H54 (cell line): Measurements from ENCODE around the gene RAP2A.

Experiments
- DNase-seq: peaks from one replicate; pipeline ENCODE4 v3.0.0; 2011; ENCODE audit warnings: low spot score, mixed read lengths; ENCODE audit not compliant: insufficient read length
- FAIRE-seq: peaks from 3 replicates; lab custom pipeline; 2011; peaks lifted over from hg19 to GRCh38; lab: Jason Lieb, UNC
- POLR2A ChIP-seq: IDR thresholded peaks from 2 replicates; pipeline ENCODE4 v1.6.1; 2011; ENCODE audit warnings: low read depth, mild to moderate bottlenecking, low read length

RAP2A gene

DNA sequence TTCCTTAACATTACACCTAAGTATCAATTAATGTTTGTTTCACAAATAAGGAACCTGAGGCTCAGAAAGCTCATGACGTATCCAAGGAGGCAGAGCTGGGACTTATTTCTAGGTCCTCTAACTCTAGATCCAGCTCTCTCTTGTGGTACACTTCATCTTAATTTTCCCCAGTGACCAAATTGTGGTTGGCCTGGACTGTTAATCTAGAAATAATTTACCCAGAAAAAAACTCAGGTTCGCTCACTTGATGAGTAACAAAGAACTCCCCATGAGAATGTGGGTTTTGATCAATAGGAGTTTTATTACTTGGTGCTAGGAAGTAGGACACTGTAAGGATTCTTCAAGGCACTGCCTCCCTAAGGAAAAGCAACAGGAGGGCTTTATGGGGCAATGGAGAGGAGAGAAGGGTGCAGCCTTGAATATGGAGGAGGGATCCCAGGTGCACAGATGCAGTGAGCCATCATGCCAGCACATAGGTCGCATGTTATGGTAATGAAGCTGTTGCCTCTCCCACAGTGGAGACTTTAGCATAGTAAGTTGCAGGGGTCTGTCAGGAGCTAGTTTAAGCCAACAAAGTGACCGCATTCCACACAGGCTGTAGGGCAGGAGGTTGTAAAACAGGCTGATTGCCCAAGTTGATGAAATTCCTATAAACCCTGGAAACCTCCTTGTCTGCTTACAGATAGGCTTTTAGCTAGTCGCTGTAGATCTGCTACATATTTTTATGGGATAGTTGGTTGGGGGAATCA lies 14.7 kb downstream of the RAP2A start:
- DNase-seq (no peak), FAIRE-seq (no peak)
- no peak for TF ChIP-seq POLR2A

GRCh38 chr13:97454699-97455098 lies 20.7 kb downstream of the RAP2A start:
- no peak for DNase-seq
- TF ChIP-seq POLR2A: no peak
- no peak for FAIRE-seq

- no peak for TF ChIP-seq POLR2A
- FAIRE-seq (no peak), DNase-seq (no peak)
These were observed 22.1 kb downstream of the RAP2A start for GRCh38 chr13:97456047-97456446.

- no peak for DNase-seq
- FAIRE-seq: peak; percentile 27
- TF ChIP-seq POLR2A: no peak
These were observed 25.3 kb downstream of the RAP2A start for GRCh38 chr13:97459215-97459777.

DNA sequence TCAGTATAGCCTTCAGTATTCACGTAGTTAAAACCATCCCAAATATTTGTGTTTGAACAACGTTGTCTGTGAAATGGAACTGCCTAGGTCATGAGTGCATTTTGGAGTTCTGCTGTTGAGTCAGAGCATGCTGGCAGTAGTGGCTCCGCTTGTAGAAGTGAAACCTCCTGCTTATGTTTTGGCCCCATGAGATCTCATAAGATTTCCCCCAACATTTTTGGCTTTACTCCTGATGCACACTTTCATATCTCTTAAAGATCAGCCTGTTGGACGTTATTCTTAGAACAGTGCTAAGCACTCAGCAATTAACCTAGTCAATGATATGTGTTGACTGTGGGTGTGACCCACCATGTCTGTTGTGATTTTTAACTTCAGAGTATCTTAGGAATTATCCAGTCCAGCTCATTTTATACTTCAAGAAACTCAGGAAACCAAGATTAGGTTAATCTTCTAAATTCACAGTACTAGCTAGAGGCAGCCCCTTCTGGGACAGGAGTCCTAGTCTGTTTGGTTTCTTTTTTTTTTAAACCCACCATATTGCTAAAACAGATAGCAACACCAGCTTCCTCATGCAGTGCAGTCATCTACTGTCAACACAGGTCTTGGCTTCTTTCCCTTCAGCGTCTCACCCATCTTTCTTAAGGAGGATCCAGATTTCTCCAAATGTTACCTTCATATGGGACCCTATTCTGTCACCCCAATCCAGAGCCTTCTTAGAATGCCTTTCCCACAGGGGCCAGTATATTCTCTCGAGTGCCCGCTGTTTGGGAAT lies 26.2 kb downstream of the RAP2A start:
- FAIRE-seq: no peak
- no peak for DNase-seq

DNA sequence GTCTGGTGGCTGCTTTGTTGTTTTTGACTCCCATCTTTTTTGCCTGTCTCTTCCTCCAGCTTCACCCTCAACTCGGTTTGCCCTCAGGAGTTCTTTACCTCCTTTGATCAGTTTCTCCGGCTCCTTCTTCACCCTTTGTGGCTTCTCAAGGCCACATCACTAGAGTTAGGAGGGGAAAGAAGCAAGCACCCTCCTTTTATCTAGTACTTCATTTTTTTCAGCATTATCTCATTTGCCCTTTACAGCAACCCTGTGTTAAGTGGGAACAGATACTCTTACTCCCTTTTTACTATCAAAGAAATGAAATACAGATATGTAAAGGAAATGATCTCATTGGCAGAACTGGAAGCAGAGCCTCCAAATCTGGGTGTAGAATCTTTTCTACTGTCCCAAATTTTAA lies 26.9 kb downstream of the RAP2A start:
- TF ChIP-seq POLR2A: no peak
- FAIRE-seq (no peak), DNase-seq (no peak)

More for the DNA sequence above, 26.2 kb downstream of the RAP2A start:
- TF ChIP-seq POLR2A: no peak

DNA sequence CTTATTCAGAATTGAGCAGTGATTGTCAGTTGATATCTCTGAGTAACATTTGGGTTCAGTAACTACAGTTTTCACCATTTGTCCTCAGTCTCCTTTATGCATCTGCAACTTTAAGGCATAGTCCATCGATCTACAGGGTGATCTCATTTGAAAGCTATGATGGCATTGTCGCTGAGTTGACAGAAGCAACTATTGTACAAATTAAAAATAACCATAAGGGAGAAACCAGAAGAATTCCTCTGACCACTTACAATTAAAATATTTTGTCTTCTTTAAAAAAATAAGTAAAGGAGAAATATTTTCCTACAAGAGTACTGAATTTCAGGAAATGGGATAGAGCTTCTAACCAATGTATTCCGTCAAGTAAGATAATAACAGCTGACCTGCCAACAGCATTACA lies 30.6 kb downstream of the RAP2A start:
- FAIRE-seq: no peak
- no peak for DNase-seq
- TF ChIP-seq POLR2A: no peak

- DNase-seq (no peak), FAIRE-seq (peak; percentile 74)
- TF ChIP-seq POLR2A: no peak
These were observed 32.8 kb downstream of the RAP2A start for GRCh38 chr13:97466722-97467121.

- DNase-seq (no peak), FAIRE-seq (no peak)
- no peak for TF ChIP-seq POLR2A
These were observed 34.4 kb downstream of the RAP2A start for GRCh38 chr13:97468331-97468730.

DNA sequence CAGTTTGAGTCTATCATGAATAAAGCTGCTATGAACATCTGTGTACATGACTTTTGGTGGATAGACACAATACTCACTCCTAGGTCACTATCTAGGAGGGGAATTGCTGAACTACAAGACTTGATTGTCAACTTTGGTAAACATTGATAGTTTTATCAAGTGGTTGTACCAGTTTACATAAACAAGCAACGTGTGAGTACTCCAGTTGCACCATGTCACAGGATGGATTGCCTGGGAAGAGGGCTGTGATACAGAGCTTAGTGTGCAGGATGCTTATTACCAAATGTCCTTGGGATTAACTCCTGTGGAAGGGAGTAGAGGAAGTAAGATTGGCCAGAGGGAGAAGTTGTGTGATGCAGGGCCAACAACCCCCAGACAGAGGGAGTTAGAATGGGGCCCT lies 37.7 kb downstream of the RAP2A start:
- DNase-seq: no peak
- no peak for FAIRE-seq
- TF ChIP-seq POLR2A: no peak

DNA sequence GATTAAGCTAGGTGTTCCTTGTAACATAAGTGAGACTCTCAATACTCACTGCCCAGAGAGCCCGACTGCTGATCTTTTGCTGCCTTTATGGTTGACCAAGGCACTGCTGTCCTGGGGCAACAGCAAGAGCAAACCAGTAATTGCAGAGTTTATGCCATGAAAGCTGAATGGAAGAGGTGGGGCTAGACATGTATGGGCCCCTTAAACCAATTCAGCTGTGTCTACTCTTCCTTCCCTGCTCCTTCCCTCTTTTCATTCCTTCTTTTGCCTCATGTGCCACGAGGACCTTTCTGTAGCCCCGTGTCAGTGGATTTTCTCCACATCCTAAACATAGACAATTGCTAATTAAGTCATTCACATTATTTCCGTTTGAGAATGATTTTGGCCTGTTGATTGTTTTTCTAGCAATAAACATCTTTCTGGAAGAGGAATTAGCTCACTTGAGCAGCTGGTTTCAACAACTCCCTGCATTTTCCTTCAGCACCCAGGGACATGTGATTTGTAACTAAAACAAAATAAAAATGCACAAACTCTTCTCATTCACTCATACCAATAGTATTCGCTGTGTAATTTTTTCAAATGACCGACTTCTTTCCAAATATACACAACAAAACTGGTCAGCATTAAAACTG lies 40.5 kb downstream of the RAP2A start:
- no peak for TF ChIP-seq POLR2A
- DNase-seq (no peak), FAIRE-seq (no peak)

GRCh38 chr13:97475011-97475410 lies 41.0 kb downstream of the RAP2A start:
- FAIRE-seq: no peak
- DNase-seq: no peak
- no peak for TF ChIP-seq POLR2A

DNA sequence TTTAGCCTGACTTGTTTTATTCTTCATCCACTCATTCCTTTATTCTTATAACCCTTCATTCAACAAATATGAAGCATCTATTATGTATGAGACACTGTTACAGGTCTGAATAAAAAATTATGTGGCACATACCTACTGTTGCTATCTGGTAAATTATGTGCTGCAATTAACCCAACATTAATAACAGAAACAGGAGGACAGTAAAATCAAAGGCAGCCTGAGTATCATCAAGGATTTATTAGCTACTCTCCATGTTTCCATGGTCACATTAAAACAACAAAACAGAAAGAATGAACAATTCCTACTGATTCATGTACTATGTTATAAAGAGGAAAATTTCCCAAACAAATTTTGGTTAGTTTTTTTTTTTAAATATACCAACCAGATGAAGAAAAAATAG lies 43.9 kb downstream of the RAP2A start:
- DNase-seq (no peak), FAIRE-seq (no peak)
- TF ChIP-seq POLR2A: no peak

GRCh38 chr13:97478247-97478646 lies 44.3 kb downstream of the RAP2A start:
- TF ChIP-seq POLR2A: no peak
- DNase-seq (no peak), FAIRE-seq (no peak)

GRCh38 chr13:97483465-97483864 lies 49.5 kb downstream of the RAP2A start:
- FAIRE-seq (no peak), DNase-seq (no peak)
- TF ChIP-seq POLR2A: no peak
